Measurements from ENCODE around the gene PLD1. TPM values are rescaled to one million over a fixed set of nuclear protein-coding genes. Genes with fewer than 3 reads are reported as not detected.

Gene PLD1
- total and polyA plus RNA-seq, 4 donors: 4.9 to 31.5 (median 18.6) TPM

- 94% methylated on average over 3 of the region's 3 CpGs for WGBS
- Histone ChIP-seq H3K4me3 (ENCODE audit: low read depth in 1 of 3, low read length in 3 of 3) (no peak overlapping the region), H3K36me3 (ENCODE audit: control insufficient read depth in 4 of 4, insufficient read depth in 3 of 4, low read depth in 1 of 4, low read length in 3 of 4) (no peaks in the 10 kb centered on the region), H3K9ac (ENCODE audit: low read depth in 1 of 2, low read length in 2 of 2) (no peak overlapping the region), H3K9me3 (ENCODE audit: control insufficient read depth in 4 of 4, low read length in 3 of 4) (no peaks in the 10 kb centered on the region), H3K27me3 (ENCODE audit: control insufficient read depth in 4 of 4, insufficient read depth in 4 of 4, low read length in 3 of 4) (no peaks in the 10 kb centered on the region), H3K27ac (ENCODE audit: low read depth in 1 of 2, low read length in 2 of 2) (no peak overlapping the region), H3K4me1 (ENCODE audit: control insufficient read depth in 4 of 4, insufficient read depth in 4 of 4, low read length in 3 of 4) (peaks cover 0 to 30% (median 9%) of the 10 kb centered on the region in 4 donors)
- TF ChIP-seq RAD21 (IDR thresholded peaks at IDR 0.05): no peak
- no peak for DNase-seq (ENCODE audit: low spot score)
Observed at GRCh38 chr3:171827385-171827784, 17.1 kb upstream of the PLD1 start.

GRCh38 chr3:171825222-171825828, 15.0 kb upstream of the PLD1 start:
- no peak for DNase-seq (ENCODE audit: low spot score)
- WGBS: 37% methylated on average over 5 of the region's 5 CpGs
- TF ChIP-seq REST (IDR thresholded peaks at IDR 0.05) (peak; percentile 76), JUND (IDR thresholded peaks at IDR 0.05) (peak; percentile 7 to 49), GABPA (IDR thresholded peaks at IDR 0.05 in 1 of 2, conservative IDR thresholded peaks at IDR 0.05 in 1 of 2) (no peak), EGR1 (IDR thresholded peaks at IDR 0.05; ENCODE audit: low read depth in 2 of 2) (peak in 1 of 2 donors; percentile 18), NR2F2 (IDR thresholded peaks at IDR 0.05) (peak; percentile 52), RAD21 (IDR thresholded peaks at IDR 0.05) (peak; percentile 35 to 59), CTCF (IDR thresholded peaks at IDR 0.05; ENCODE audit: low read depth, low read length, missing input control) (no peak), RXRA (IDR thresholded peaks at IDR 0.05) (peak; percentile 50 to 76), MAX (IDR thresholded peaks at IDR 0.05) (peak; percentile 60), HNF4G (IDR thresholded peaks at IDR 0.05) (no peak), HNF4A (conservative IDR thresholded peaks at IDR 0.05) (peak; percentile 35 to 54), ZBTB33 (IDR thresholded peaks at IDR 0.05) (no peak), SP1 (IDR thresholded peaks at IDR 0.05) (peak; percentile 57)
- Histone ChIP-seq H3K4me1 (ENCODE audit: control insufficient read depth in 4 of 4, insufficient read depth in 4 of 4, low read length in 3 of 4) (peaks cover 0 to 22% (median 9%) of the 10 kb centered on the region in 4 donors), H3K27ac (ENCODE audit: low read depth in 1 of 2, low read length in 2 of 2) (peak overlapping the region in 1 of 2 donors; percentile 46), H3K4me3 (ENCODE audit: low read depth in 1 of 3, low read length in 3 of 3) (no peak overlapping the region), H3K36me3 (ENCODE audit: control insufficient read depth in 4 of 4, insufficient read depth in 3 of 4, low read depth in 1 of 4, low read length in 3 of 4) (no peaks in the 10 kb centered on the region), H3K9ac (ENCODE audit: low read depth in 1 of 2, low read length in 2 of 2) (no peak overlapping the region), H3K27me3 (ENCODE audit: control insufficient read depth in 4 of 4, insufficient read depth in 4 of 4, low read length in 3 of 4) (no peaks in the 10 kb centered on the region), H3K9me3 (ENCODE audit: control insufficient read depth in 4 of 4, low read length in 3 of 4) (no peaks in the 10 kb centered on the region)
